A549 (cell line): ENCODE data around the gene SEC31B. TPM values are rescaled to one million over a fixed set of nuclear protein-coding genes. Genes with fewer than 3 reads are reported as not detected.

Experiments
- ATAC-seq, 2 experiments: fragments of 200-7000 bp in 1 of 2; fragments of >200 bp in 1 of 2; cut with Nextera tagmentation in 1 of 2; cut with Tn5 transposase in 1 of 2; 3 replicates each; pipeline versions ENCODE4 v1.8.0 to v1.9.1; 2018 to 2020; ENCODE audit warnings: mild to moderate bottlenecking in 1 of 2, moderate library complexity in 1 of 2
- CTCF ChIA-PET: fragments of 300-600 bp; sonication (Branson Sonifier 250); formaldehyde crosslinking; extraction: SDS; loops from one replicate; lab custom pipeline; 2021; ENCODE audit warnings: antibody characterized with exemption, inconsistent platforms; lab: Yijun Ruan, JAX
- POLR2A ChIA-PET: fragments of 350-600 bp; formaldehyde crosslinking; extraction: SDS; loops from one replicate; lab custom pipeline; 2021; ENCODE audit warnings: antibody characterized with exemption, inconsistent platforms; lab: Yijun Ruan, JAX
- DNase-seq, 2 experiments: peaks; one replicate each; pipeline versions ENCODE4 v3.0.0 to v3.0.0-alpha.2; 2011 to 2016; ENCODE audit warnings: low read depth in 1 of 2, low spot score in 1 of 2
- FAIRE-seq: peaks from 2 replicates; lab custom pipeline; 2011; peaks lifted over from hg19 to GRCh38; lab: Jason Lieb, UNC
- H3K27ac ChIP-seq, 2 experiments: fragments of >200 bp; sonication (Bioruptor Twin); formaldehyde crosslinking; 3 replicates each; pipeline ENCODE4 v1.5.1; 2016 to 2017
- H3K4me1 ChIP-seq: fragments of >200 bp; sonication (Bioruptor Twin); formaldehyde crosslinking; 3 replicates; pipeline ENCODE4 v1.6.1; 2016
- H3K4me2 ChIP-seq: fragments of >200 bp; sonication (Bioruptor Twin); formaldehyde crosslinking; 3 replicates; pipeline ENCODE4 v1.6.1; 2016
- H3K4me3 ChIP-seq: fragments of >200 bp; sonication (Bioruptor Twin); formaldehyde crosslinking; 3 replicates; pipeline ENCODE4 v1.5.1; 2016
- H3K9me3 ChIP-seq: fragments of >200 bp; sonication (Bioruptor Twin); formaldehyde crosslinking; 3 replicates; pipeline ENCODE4 v1.6.1; 2016
- BHLHE40 ChIP-seq: IDR thresholded peaks from 2 replicates; pipeline ENCODE4 v1.6.1; 2012; ENCODE audit warnings: low read depth, low read length, inconsistent platforms
- CEBPB ChIP-seq, 2 experiments: fragments of >200 bp in 1 of 2; sonication (Bioruptor Twin) in 1 of 2; formaldehyde crosslinking in 1 of 2; IDR thresholded peaks; 2 replicates each; pipeline ENCODE4 v1.6.1; 2012 to 2016
- CHD4 ChIP-seq: fragments of 200-600 bp; sonication (generic); IDR thresholded peaks from 2 replicates; pipeline ENCODE4 v1.6.1; 2016; ENCODE audit warnings: antibody characterized with exemption, mild to moderate bottlenecking, borderline replicate concordance
- E2F6 ChIP-seq: IDR thresholded peaks from 2 replicates; pipeline ENCODE4 v1.6.1; 2012; ENCODE audit warnings: low read depth, borderline replicate concordance
- EHMT2 ChIP-seq: fragments of 200-600 bp; sonication (generic); IDR thresholded peaks from 2 replicates; pipeline ENCODE4 v1.6.1; 2016; ENCODE audit warnings: antibody characterized with exemption, low read depth, mild to moderate bottlenecking, moderate library complexity
- EP300 ChIP-seq, 2 experiments: fragments of >200 bp; sonication (Bioruptor Twin); formaldehyde crosslinking; IDR thresholded peaks; 2 replicates in 1 of 2; 3 replicates in 1 of 2; pipeline ENCODE4 v1.6.1; 2016 to 2017
- FOSB ChIP-seq: fragments of 250-450 bp; sonication (Bioruptor Pico); IDR thresholded peaks from 2 replicates; pipeline ENCODE4 v1.5.0; 2020; ENCODE audit warnings: mild to moderate bottlenecking, moderate library complexity
- FOSL2 ChIP-seq, 2 experiments: fragments of 450-650 bp in 1 of 2; fragments of >200 bp in 1 of 2; sonication (Bioruptor Twin) in 1 of 2; formaldehyde crosslinking; IDR thresholded peaks; 2 replicates each; pipeline versions ENCODE4 v1.5.0 to v1.6.1; 2016 to 2020; ENCODE audit warnings: mild to moderate bottlenecking in 1 of 2, moderate library complexity in 1 of 2
- HEYL ChIP-seq: fragments of 250-450 bp; sonication (Bioruptor Pico); IDR thresholded peaks from 2 replicates; pipeline ENCODE4 v1.8.0; 2021; ENCODE audit warnings: mild to moderate bottlenecking, moderate library complexity
- JUNB ChIP-seq: fragments of >200 bp; sonication (Bioruptor Twin); formaldehyde crosslinking; IDR thresholded peaks from 2 replicates; pipeline ENCODE4 v1.6.1; 2016
- KDM5A ChIP-seq: fragments of 200-600 bp; sonication (generic); IDR thresholded peaks from 2 replicates; pipeline ENCODE4 v1.6.1; 2016; ENCODE audit warnings: antibody characterized with exemption, mild to moderate bottlenecking
- MAX ChIP-seq: IDR thresholded peaks from 2 replicates; pipeline ENCODE4 v1.6.1; 2012
- MYC ChIP-seq: IDR thresholded peaks from 2 replicates; pipeline ENCODE4 v1.6.1; 2012; ENCODE audit warnings: mild to moderate bottlenecking, inconsistent platforms, low read length, improper control_type of control experiment, borderline replicate concordance
- NFE2L2 ChIP-seq: fragments of 150-350 bp; conservative IDR thresholded peaks from 2 replicates; pipeline ENCODE4 v1.6.1; 2014; ENCODE audit warnings: low read length
- PBX3 ChIP-seq: IDR thresholded peaks from 2 replicates; pipeline ENCODE4 v1.6.1; 2012
- POLR2A ChIP-seq: IDR thresholded peaks from 2 replicates; pipeline ENCODE4 v1.6.1; 2012; ENCODE audit warnings: mild to moderate bottlenecking, low read length
- RARB ChIP-seq: fragments of 250-450 bp; sonication (Bioruptor Pico); IDR thresholded peaks from 2 replicates; pipeline ENCODE4 v1.8.0; 2021; ENCODE audit warnings: mild to moderate bottlenecking, moderate library complexity
- RFX5 ChIP-seq: fragments of 450-650 bp; IDR thresholded peaks from 2 replicates; pipeline ENCODE4 v1.7.1; 2014; ENCODE audit warnings: antibody characterized with exemption, mild to moderate bottlenecking, moderate library complexity
- SMC3 ChIP-seq: fragments of >200 bp; sonication (Bioruptor Twin); formaldehyde crosslinking; IDR thresholded peaks from 3 replicates; pipeline ENCODE4 v1.6.1; 2018; ENCODE audit warnings: inconsistent platforms
- USF2 ChIP-seq: fragments of 450-650 bp; IDR thresholded peaks from 2 replicates; pipeline ENCODE4 v1.6.1; 2014; ENCODE audit warnings: antibody characterized with exemption
- ZFP36 ChIP-seq: fragments of 450-650 bp; IDR thresholded peaks from 2 replicates; pipeline ENCODE4 v1.6.1; 2014; ENCODE audit warnings: borderline replicate concordance; ENCODE audit not compliant: partially characterized antibody
- WGBS: methylation state at CpG from one replicate; pipeline ENCODE4 v1.1.6; 2017; ENCODE audit errors: missing lambda C conversion rate; 5-methylcytosine and 5-hydroxymethylcytosine counted together
- polyA plus RNA-seq, 4 experiments: library from polyadenylated mRNA; depleted of rRNA in 3 of 4; stranded (reverse); fragments of >200 nt; fragmentation: RNase III in 1 of 4; extraction: RNeasy Plus Mini Kit Qiagen cat#74134 plus additional on column Dnase treatment in 1 of 4; gene quantifications; 2 replicates in 3 of 4; 3 replicates in 1 of 4; pipeline ENCODE4 v1.2.3, GENCODE V29; 2011 to 2017
- TF ChIP-seq, protein P1 (sequence below): fragments of 250-450 bp; sonication (Bioruptor Pico); IDR thresholded peaks from 2 replicates; pipeline ENCODE4 v1.5.0; 2020; ENCODE audit warnings: low read depth, mild to moderate bottlenecking, moderate library complexity

SEC31B gene
- polyA plus RNA-seq, 2 of the 4 experiments (the other 2 are of a cell fraction): 6.2 to 7.1 TPM

- no peak for FAIRE-seq
- Histone ChIP-seq H3K4me2 (no peak overlapping the region), H3K4me1 (no peaks in the 10 kb centered on the region), H3K9me3 (no peaks in the 10 kb centered on the region), H3K4me3 (no peak overlapping the region), H3K27ac (no peak overlapping the region)
- 95% methylated on average over 5 of the region's 5 CpGs for WGBS
- DNase-seq: no peak
- no peak for ATAC-seq
- CTCF ChIA-PET: interaction anchor here (0.6 to 1.7 kb wide), 7 partner anchors 10 to 334 kb away, joined by 3 to 15 read pairs (median 5); partner anchors contain the start of gene HIF1AN
- TF ChIP-seq EHMT2 (no peak), EP300 (IDR thresholded peaks at IDR 0.05) (no peak), RFX5 (no peak), ZFP36 (no peak), CEBPB (IDR thresholded peaks at IDR 0.05) (no peak), MAX (no peak), SMC3 (no peak), NFE2L2 (no peak)
- POLR2A ChIA-PET: interaction anchor here (0.6 to 2.6 kb wide), 2 partner anchors 9 to 172 kb away, joined by 3 to 17 read pairs; partner anchors contain the start of gene HIF1AN
These were observed 25.3 kb upstream of the SEC31B start for GRCh38 chr10:100544950-100545349.

- ATAC-seq (no peak), DNase-seq (no peak), FAIRE-seq (no peak)
- H3K4me2 ChIP-seq: peak overlapping the region; percentile 96; the same call in 2 of the 3 replicates
- 93% methylated on average over 4 of the region's 4 CpGs for WGBS
- ChIA-PET CTCF (interaction anchor here (1.0 to 3.3 kb wide), 3 partner anchors 12 to 358 kb away, joined by 3 to 19 read pairs (median 3); no protein-coding TSS in a partner anchor), POLR2A (no interaction called here)
- TF ChIP-seq E2F6 (no peak), EP300 (IDR thresholded peaks at IDR 0.05) (no peak), KDM5A (no peak), FOSB (CRISPR knock-in tag) (no peak), ZFP36 (no peak), HEYL (CRISPR knock-in tag) (no peak), RFX5 (no peak), FOSL2 (IDR thresholded peaks at IDR 0.05) (no peak), FOSL2 (CRISPR knock-in tag; IDR thresholded peaks at IDR 0.05) (no peak), MYC (no peak), RARB (no peak), USF2 (no peak), SMC3 (no peak), JUNB (no peak), BHLHE40 (no peak), CHD4 (no peak), PBX3 (no peak), POLR2A (no peak), CEBPB (IDR thresholded peaks at IDR 0.05) (no peak)
- TF ChIP-seq, protein P1, sequence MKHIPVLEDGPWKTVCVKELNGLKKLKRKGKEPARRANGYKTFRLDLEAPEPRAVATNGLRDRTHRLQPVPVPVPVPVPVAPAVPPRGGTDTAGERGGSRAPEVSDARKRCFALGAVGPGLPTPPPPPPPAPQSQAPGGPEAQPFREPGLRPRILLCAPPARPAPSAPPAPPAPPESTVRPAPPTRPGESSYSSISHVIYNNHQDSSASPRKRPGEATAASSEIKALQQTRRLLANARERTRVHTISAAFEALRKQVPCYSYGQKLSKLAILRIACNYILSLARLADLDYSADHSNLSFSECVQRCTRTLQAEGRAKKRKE (CRISPR knock-in tag): no peak
- H3K9me3 ChIP-seq: no peaks in the 10 kb centered on the region
- H3K4me1 ChIP-seq: peaks cover 12% of the 10 kb centered on the region; the same call in 2 of the 3 replicates
- H3K27ac ChIP-seq: no peak overlapping the region
- no peak overlapping the region for H3K4me3 ChIP-seq
These were observed 17.8 kb upstream of the SEC31B start for GRCh38 chr10:100537475-100537874.
